Measurements from ENCODE around the gene ACTL6B. TPM values are rescaled to one million over a fixed set of nuclear protein-coding genes. Genes with fewer than 3 reads are reported as not detected.

ACTL6B gene
- total and polyA plus RNA-seq, 2 donors (not counting 3 experiments of a cell fraction or from before 2014, with no cell fraction given) = not detected

DNA sequence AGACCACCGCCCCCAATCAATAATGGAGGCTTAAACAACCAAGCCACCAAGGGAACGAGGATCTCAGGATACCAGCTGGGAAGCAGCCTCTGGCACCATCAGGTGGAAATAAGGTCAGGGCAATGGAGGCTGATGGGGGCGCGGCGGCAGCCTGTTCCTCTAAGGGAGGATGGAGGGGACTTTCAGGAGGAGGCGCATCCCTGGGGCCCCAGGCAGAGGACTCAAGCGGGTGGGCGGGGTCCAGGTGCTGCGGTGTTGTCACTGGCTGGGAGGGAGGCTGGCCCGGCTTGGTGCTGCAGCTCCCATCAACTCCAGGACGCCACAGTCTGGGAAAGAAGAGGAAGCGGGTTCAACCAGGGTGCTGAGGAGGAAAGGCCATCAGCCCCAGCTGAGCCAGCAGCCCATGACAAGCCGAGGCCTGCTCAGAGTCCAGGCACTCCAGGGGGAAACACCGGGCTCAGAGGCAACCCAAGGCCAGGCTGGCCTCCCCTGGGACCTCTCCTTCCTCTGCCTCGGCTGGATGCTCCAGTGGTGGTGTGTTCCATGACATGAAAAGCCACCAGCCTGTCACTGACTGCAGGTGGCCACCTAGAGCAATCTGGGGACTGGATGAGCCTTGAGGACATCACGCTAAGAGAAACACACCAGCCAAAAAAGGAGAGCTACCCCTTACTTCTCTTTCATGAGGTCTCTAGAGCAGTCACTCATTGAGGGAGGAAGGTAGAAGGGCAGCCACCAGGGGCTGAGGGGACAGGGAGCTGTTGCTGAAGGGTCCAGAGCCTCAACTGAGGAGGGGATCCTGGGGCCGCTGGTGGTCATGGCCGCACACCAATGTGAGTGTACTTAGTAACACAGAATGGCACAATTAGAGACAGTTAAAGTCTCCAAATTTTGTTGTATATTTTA, 33.2 kb upstream of the ACTL6B start:
- Histone ChIP-seq H3K79me2 (ENCODE audit: control insufficient read depth, insufficient read depth, low read length) (peaks cover 47% of the 10 kb centered on the region), H3K4me3 (replicated peaks in 1 of 3; ENCODE audit: insufficient read depth in 1 of 3, low read depth in 1 of 3, low read length in 3 of 3) (no peak overlapping the region), H3K4me1 (ENCODE audit: control insufficient read depth, extremely low read depth, insufficient read depth, low read length) (peaks cover 15% of the 10 kb centered on the region), H3K9me1 (replicated peaks; ENCODE audit: control insufficient read depth, extremely low read depth, insufficient read depth, low read length) (no peaks in the 10 kb centered on the region), H4K20me1 (replicated peaks; ENCODE audit: control insufficient read depth, extremely low read depth, insufficient read depth, low read length) (peaks cover 2% of the 10 kb centered on the region), H3K9me3 (replicated peaks; ENCODE audit: control insufficient read depth, insufficient read depth, low read length) (no peaks in the 10 kb centered on the region), H3K27me3 (ENCODE audit: control insufficient read depth in 2 of 2, insufficient read depth in 2 of 2, low read length in 2 of 2) (no peaks in the 10 kb centered on the region), H3K4me2 (ENCODE audit: insufficient read depth, low read length) (no peak overlapping the region), H2AFZ (ENCODE audit: low read depth, low read length) (no peak overlapping the region), H3K36me3 (ENCODE audit: control insufficient read depth in 2 of 2, extremely low read depth in 1 of 2, insufficient read depth in 2 of 2, low read length in 2 of 2) (peaks cover 3 to 41% of the 10 kb centered on the region in 2 experiments), H3K9ac (replicated peaks; ENCODE audit: extremely low read depth, insufficient read depth, low read length) (no peak overlapping the region), H3K27ac (ENCODE audit: insufficient read depth, low read depth, low read length) (no peak overlapping the region)
- TF ChIP-seq, protein P1, sequence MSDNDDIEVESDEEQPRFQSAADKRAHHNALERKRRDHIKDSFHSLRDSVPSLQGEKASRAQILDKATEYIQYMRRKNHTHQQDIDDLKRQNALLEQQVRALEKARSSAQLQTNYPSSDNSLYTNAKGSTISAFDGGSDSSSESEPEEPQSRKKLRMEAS (IDR thresholded peaks at IDR 0.05; ENCODE audit: insufficient read depth, insufficient read length) = no peak
- TF ChIP-seq, protein P2, sequence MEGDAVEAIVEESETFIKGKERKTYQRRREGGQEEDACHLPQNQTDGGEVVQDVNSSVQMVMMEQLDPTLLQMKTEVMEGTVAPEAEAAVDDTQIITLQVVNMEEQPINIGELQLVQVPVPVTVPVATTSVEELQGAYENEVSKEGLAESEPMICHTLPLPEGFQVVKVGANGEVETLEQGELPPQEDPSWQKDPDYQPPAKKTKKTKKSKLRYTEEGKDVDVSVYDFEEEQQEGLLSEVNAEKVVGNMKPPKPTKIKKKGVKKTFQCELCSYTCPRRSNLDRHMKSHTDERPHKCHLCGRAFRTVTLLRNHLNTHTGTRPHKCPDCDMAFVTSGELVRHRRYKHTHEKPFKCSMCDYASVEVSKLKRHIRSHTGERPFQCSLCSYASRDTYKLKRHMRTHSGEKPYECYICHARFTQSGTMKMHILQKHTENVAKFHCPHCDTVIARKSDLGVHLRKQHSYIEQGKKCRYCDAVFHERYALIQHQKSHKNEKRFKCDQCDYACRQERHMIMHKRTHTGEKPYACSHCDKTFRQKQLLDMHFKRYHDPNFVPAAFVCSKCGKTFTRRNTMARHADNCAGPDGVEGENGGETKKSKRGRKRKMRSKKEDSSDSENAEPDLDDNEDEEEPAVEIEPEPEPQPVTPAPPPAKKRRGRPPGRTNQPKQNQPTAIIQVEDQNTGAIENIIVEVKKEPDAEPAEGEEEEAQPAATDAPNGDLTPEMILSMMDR (IDR thresholded peaks at IDR 0.05; ENCODE audit: extremely low read depth in 1 of 2, insufficient read depth in 1 of 2, low read depth in 1 of 2, low read length in 2 of 2) = no peak
- TF ChIP-seq FOS (IDR thresholded peaks at IDR 0.05; ENCODE audit: borderline replicate concordance, insufficient read depth, low read length) (no peak), EZH2 (IDR thresholded peaks at IDR 0.05; ENCODE audit: borderline replicate concordance, low read depth, low read length, severe bottlenecking) (no peak), POLR2A (IDR thresholded peaks at IDR 0.05; ENCODE audit: low read depth, low read length) (no peak), JUN (IDR thresholded peaks at IDR 0.05; ENCODE audit: borderline replicate concordance, insufficient read depth, insufficient read length, low read depth) (no peak)
- no peak for FAIRE-seq
- no TSS peak for BruUV-seq (replicated peaks)
- ChIA-PET CTCF (interaction anchor here (5.0 to 7.5 kb wide), 2 partner anchors 8 to 15 kb away, joined by 60 to 76 read pairs; partner anchors contain the start of gene POP7), POLR2A (no interaction called here)
- dilution Hi-C loops (cut with MboI; ENCODE audit: extremely low pct_ligation_motif_present, low sequenced_read_pairs) (no loop called here), intact Hi-C loops (cut with micrococcal nuclease) (loop anchor here (5.0 kb wide), 3 partner anchors 62 to 222 kb away; partner anchors contain the start of genes FBXO24 and LRCH4)
- no peak for DNase-seq (ENCODE audit: low read depth, low spot score)
